WERI-Rb-1 (cell line): Measurements from ENCODE around the gene KPNB1.
A peak's percentile ranks its signal among the peaks of the same experiment; 100 is the strongest.

Source experiments
- DNase-seq: peaks from one replicate; pipeline ENCODE4 v3.0.0-alpha.2; 2020
- H3K27ac ChIP-seq: fragments of 250-450 bp; sonication (Bioruptor Pico); 2 replicates; pipeline ENCODE4 v1.5.1; 2020; ENCODE audit warnings: mild to moderate bottlenecking, moderate library complexity
- H3K27me3 ChIP-seq: fragments of 250-450 bp; sonication (Bioruptor Pico); 2 replicates; pipeline ENCODE4 v1.5.1; 2021; ENCODE audit warnings: mild to moderate bottlenecking, low read depth, moderate library complexity; ENCODE audit not compliant: insufficient read depth, severe bottlenecking
- H3K36me3 ChIP-seq: fragments of 250-450 bp; sonication (Bioruptor Pico); 2 replicates; pipeline ENCODE4 v1.5.1; 2020; ENCODE audit warnings: mild to moderate bottlenecking, moderate library complexity
- H3K4me3 ChIP-seq: 2 replicates; pipeline ENCODE4 v1.5.1; 2011; ENCODE audit warnings: low read depth, mild to moderate bottlenecking, control low read depth, low read length
- H3K9me3 ChIP-seq: fragments of 250-450 bp; sonication (Bioruptor Pico); 2 replicates; pipeline ENCODE4 v1.5.1; 2021; ENCODE audit warnings: mild to moderate bottlenecking, moderate library complexity; ENCODE audit not compliant: severe bottlenecking
- CTCF ChIP-seq: IDR thresholded peaks from 2 replicates; pipeline ENCODE4 v1.5.1; 2011; ENCODE audit warnings: low read depth, mild to moderate bottlenecking, control low read depth, inconsistent platforms, low read length

KPNB1 gene

GRCh38 chr17:47697906-47698711 is 48.4 kb downstream of the KPNB1 start:
- Histone ChIP-seq H3K9me3 (no peaks in the 10 kb centered on the region), H3K36me3 (peaks cover 16% of the 10 kb centered on the region), H3K4me3 (no peak overlapping the region), H3K27ac (no peak overlapping the region), H3K27me3 (no peaks in the 10 kb centered on the region)
- no peak for DNase-seq
- TF ChIP-seq CTCF = no peak

DNA sequence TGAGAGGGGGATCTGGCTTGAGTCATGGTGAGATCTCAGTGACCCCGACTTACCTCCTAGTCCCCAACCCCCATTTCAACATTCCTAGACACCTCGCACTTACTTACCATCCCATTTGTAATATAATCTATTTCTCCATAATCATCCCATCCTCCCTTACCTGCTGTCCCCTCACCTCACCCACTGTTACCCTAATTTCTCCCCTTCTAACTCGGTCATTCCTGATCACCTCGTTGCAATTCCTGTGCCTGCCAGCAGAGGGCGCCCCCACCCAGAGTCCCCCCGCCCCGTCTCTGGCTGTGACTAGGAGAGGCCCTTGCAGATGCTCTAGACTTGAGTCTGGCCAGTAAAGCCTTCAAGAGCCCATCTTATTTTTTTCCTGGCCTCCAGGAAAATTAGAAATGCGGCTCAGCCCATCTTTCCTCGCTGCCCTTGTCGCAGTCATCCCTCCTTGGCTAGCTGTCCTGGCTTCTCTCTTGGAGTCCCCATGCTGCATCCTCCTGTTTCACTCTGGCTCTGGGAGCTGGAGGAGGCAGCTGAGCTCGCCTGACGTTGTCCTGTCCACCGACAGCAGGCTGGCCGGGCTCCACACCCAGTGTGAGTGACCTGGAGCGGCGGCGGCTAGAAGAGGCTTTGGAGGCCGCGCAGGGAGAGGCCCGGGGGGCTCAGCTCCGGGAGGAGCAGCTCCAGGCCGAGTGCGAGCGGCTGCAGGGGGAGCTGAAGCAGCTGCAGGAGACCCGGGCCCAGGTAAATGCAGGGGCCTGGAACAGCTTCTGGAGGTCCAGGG is 49.2 kb downstream of the KPNB1 start:
- H3K9me3 ChIP-seq = no peaks in the 10 kb centered on the region
- peak; percentile 83 for DNase-seq

DNA sequence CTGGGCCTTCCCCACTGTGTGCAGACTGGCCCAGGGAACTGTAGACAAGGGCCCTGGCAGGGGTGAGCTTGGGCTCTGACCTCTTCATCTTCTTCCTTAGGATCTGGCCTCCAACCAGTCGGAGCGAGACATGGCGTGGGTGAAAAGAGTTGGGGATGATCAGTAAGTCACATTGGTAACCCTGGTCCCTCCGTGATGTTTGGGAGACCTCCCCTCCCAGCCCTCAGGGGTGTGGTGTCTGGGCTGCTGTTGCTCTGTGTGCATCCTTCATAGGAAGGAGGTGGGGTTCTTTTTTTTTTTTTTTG is 49.8 kb downstream of the KPNB1 start:
- H3K9me3 ChIP-seq = no peaks in the 10 kb centered on the region
- DNase-seq = no peak
- peaks cover 20% of the 10 kb centered on the region for H3K36me3 ChIP-seq
- H3K27ac ChIP-seq = no peak overlapping the region
- no peaks in the 10 kb centered on the region for H3K27me3 ChIP-seq
- no peak overlapping the region for H3K4me3 ChIP-seq
- TF ChIP-seq CTCF = no peak

More for the DNA sequence above, 49.2 kb downstream of the KPNB1 start:
- Histone ChIP-seq H3K27me3 (no peaks in the 10 kb centered on the region), H3K36me3 (peaks cover 19% of the 10 kb centered on the region), H3K27ac (no peak overlapping the region), H3K4me3 (no peak overlapping the region)
- peak; percentile 78 for TF ChIP-seq CTCF

DNA sequence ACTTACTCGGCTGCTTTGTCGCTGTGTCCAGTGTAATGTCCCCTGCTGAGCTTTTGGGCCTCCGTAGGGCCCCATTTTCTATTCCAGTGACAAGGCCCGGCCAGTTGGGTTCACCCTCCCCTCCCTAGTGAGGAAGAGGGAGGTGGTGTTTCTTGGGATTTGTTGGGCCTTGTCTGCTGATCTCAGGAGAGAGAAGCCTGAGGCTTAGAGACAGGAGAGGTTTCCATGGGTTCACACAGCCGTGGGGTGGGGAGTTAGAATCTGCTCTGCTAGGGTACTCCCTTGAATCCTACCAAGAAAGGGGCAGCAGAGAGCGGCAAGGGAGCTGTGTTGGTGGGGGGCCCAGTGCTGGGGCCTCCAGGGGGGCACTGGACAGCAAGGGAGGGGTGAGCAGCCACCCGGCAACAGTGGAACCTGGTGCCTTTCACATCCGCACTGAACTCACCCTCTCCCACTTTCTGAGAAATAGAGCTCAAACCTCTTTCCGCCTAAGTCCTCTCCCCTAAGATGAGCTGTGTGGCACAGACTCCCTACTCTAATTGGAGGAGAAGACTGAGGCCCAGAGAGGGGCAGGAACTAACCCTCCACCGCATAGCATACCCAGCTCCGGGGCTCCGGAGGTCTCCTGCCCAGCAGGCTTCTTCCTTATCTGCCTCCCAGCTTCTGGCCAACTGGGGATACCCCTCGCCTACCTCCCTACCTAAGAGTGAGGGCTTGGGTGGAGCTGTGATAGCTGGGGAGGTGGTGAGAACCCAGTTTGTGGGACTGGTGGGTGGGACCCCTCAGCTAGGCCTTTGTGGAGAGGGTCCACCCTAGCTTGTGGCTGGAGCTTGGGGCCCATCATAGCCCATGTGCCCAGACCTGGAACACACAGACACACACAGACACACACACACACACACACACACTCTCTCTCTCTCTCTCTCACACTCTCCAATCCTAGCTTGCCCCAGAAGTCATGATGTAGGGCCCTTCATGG is 51.0 kb downstream of the KPNB1 start:
- H3K4me3 ChIP-seq = no peak overlapping the region
- no peak for DNase-seq
- no peaks in the 10 kb centered on the region for H3K9me3 ChIP-seq
- peak overlapping the region; percentile 29; the same call in 1 of the 2 replicates for H3K27ac ChIP-seq
- peaks cover 23% of the 10 kb centered on the region for H3K36me3 ChIP-seq
- TF ChIP-seq CTCF = no peak
- no peaks in the 10 kb centered on the region for H3K27me3 ChIP-seq

GRCh38 chr17:47701608-47702007 is 51.9 kb downstream of the KPNB1 start:
- H3K9me3 ChIP-seq = no peaks in the 10 kb centered on the region
- peak overlapping the region; percentile 29; the same call in 1 of the 2 replicates for H3K27ac ChIP-seq
- H3K27me3 ChIP-seq = no peaks in the 10 kb centered on the region
- H3K4me3 ChIP-seq = no peak overlapping the region
- DNase-seq = peak; percentile 90
- no peak for TF ChIP-seq CTCF
- peaks cover 23% of the 10 kb centered on the region for H3K36me3 ChIP-seq
